HS-5 (cell line): ENCODE data around the gene POLE.
A peak's percentile ranks its signal among the peaks of the same experiment; 100 is the strongest.

Source experiments
- DNase-seq: peaks from one replicate; pipeline ENCODE4 v3.0.0-alpha.2; 2012; ENCODE audit warnings: low read depth

Gene POLE

DNA sequence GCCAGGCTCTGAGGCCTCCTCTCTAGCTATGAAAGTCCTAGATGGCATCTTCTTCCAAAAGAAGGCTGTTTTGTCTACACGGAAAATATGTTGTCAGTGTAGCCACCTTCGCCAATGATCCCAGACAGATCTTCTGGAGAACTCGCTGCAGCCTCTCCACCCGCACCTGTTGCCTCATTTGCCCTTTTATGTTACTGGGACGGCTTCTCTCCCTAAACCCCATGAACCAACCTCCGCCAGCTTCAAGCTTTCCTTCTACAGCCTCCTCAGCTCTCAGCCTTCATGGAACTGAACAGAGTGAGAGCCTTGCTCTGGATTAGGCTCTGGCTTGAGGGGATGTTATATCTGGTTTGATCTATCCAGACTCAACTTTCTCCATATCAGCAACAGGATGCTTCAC lies 57.8 kb downstream of the POLE start:
- no peak for DNase-seq

DNA sequence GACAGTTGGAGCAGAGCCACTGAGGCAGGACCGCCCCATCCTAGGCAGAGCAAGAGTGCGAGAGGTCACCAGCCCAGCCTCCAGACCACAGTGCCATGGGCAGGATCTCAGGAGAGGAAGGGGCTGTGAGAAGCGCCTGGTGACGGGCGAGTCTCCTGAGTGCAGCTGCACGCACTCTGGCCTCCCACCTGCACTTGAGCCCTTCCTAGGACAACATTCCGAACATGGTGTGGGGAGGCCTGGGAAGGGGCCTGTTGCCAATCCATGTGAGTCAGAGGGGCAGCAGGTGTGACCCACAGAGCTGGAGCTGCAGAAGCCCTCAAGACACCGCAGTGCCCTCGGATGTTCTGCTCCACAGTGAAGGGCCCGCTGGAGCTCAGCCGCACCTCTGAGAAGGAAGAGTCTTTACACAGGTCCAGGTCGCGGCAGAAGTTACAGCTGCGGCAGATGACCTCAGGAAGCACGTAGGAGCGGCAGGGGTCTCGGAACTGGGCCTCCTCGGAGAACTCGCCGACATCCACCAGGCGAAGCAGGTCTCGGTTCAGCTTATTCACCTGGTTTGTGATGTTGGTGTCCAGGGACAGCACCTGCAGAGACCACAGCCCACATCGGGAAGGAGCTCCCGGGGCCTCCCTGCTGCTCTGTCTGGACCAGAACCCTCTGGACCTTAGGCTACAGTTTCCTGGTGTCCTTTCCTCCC lies 61.3 kb downstream of the POLE start:
- no peak for DNase-seq

DNA sequence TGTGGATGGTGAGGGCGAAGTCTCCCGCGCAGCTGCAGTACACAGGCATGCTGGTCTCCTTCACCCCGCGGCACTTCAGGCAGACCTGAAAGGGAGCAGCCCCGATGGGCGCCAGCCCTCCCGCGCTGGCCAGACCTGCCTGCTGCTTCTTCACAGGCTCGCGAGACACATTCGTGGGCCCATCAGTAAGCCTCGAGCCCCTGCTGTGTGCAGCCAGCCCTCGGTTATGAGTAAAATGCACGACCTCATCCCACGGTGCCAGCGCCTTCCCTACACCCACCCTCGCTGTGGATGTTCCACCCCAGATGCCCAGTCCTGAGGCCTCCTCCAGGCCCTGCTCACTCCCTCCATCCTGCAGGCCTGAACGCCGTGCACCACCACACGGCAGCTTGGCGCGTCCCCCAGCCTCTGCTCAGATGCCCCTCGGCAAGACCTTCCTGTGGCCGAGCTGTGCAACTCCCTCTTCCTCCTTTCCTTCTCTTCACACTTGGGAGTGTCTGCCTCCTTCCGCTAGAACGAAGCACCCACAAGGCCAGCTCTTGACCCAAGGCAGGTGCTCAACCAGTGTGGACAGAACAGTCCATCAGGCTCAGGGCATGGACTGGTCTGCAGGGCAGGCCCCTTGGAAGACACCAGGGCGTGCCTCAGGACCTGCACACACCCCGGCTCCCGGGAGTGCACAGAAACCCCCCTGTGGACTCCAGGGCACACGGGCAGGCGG lies 62.1 kb downstream of the POLE start:
- DNase-seq: no peak

DNA sequence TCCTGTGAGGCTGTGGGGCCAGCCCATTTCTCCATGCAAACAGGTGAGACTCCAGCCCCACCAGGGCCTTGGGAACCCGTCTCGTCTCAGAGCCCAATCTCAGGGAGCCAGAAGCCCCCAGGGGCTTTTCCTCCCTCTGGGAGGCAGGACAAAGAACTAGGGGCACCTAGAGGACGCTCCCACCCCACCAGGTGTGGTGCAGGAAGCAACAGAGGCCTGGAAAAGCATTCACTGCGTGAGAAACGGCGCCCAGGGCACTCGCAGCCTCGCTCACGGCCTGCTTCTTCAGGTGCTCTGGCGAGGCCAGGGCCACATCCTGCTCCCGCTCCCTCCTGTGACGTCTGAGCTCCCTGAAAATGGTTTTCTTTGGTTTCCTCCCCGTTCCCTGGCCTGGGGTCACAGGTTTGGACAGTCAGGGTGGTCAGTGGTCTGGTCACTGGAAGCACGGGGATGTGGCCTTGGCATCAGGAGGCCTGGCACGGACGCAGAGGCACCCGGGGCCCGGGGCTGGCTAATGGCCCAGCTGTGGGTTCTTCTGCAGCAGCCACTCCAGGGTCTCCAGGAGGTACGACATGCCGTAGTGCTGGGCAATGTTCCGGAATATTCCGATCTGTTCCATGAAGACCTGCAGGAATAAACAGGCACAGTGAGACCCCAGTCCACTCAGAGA lies 62.8 kb downstream of the POLE start:
- DNase-seq: no peak

DNA sequence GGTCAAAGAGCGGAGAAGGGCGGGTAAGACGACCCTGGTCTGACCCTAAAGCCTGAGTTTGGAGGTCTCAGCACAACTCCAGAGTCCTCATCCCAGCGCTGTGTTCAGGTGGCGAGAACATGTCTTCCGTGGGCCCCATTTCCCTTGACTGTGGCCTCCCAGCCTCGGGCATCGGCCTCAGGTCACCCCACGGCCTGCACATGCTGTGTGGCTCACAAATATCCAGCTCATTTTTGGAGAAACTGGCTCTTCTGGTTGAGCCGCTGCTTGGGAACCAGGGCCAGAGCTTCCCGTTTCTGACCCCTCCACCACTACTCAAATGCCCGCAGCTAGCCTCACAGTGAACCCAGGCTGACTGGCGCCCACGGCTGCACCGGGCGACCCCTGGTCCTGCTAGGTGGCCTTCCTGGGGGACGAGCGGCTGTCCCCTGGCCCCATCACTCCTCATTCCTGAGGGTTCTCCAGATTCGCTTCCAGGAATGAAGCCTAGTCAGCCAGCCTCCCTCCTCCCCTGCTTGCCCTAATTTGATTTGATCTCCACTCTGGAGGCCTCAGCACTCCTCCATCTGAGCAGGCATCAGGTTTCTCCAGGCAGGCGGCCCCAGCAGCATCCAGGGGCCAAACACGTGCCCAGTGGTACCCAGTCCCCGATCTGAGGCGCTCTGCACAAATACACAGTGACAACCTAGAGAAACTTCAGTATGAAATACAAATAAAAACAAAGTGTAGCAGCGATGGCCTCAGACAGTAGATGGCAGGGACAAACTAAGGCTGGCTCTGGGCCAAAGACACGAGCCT lies 63.9 kb downstream of the POLE start:
- DNase-seq: no peak

DNA sequence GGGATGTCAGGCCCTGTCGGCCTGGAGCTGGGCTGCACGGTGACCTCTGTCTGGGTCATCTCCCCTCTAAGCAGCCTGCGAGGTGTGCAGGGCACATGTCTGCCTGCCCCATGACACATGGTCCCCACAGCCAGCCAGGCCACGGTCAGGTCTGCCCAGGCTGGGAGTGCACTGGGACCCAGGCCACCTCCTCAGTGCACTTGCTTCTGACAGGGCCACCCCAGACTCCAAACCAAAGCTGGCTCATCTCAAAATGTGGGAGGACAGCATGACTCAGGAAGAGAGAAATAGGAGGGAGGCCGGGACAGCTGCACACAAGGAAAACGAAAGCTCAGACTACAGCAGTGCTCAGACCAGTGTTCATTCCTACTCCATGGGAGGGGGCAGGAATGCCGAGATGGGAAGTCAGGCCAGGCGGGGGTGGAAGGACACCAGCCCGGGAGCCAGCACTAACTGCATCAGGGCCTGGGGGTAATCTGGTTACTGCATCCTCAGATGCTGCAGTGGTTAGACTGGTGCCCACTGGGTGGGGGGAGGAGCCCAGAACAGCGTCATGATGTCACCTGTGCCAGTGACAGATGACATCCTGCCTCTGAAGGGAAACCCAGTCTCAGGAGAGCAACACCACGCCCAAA lies 64.6 kb downstream of the POLE start:
- DNase-seq: no peak

DNA sequence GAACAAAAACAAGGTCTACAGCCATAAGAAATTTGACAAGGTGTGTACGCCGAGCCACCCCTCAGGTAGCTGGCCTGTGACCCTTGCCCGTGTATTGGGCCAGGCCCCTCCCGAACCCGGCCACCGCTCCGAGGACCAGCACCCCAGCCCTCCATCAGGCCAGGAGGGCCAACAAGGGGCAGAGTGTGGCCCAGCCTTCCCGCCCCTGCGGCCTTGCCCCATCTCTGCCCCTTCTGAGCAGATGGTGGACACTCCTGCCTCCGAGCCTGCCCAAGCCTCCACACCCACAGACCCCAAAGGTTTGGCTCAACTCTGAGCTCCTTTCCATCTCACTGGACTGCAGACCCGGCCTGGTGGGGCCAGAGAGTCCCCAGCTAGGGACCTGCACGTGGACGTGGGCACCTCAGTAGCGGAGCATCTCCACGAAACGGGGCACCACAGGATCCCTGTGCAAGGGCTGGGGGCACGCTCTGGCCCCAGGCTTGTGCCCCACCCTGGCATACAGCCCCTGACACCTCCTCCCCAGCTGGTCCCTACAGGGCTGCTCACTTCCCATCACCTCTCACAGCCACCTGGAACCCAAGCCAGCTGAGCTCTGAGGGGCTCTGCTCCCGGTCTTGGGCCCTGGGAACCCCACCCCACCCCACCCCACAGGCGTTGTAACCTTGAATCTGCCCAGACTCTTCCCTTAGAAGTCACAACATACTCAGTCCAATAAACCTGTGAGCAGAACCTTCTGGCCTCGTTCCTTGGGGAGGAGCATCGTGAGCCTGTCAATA lies 65.3 kb downstream of the POLE start:
- no peak for DNase-seq

DNA sequence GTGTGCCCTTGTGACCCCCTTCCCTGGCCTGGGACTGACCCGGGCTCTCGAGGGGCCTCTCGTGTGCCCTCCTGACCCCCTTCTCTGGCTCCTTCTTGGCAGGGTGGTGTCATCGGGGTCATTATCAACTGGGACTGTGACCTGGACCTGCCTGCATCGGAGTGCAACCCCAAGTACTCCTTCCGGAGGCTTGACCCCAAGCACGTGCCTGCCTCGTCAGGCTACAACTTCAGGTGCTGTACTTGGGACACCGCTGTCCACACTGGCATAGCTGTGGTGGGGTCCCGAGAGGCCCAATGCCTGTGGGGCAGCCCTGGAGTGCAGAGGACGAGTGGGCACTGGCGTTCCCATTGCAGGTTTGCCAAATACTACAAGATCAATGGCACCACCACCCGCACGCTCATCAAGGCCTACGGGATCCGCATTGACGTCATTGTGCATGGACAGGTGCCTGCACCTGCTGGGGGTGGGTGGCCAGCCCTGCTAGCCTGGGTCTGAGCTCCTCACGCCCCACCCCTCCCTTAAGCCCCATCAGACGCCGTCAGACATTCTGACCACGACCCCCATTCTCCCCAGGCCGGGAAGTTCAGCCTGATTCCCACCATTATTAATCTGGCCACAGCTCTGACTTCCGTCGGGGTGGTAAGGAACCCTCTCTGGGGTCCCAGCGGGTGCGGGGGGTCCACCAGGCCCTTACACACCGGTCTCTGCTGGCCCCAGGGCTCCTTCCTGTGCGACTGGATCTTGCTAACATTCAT lies 66.1 kb downstream of the POLE start:
- DNase-seq: no peak

DNA sequence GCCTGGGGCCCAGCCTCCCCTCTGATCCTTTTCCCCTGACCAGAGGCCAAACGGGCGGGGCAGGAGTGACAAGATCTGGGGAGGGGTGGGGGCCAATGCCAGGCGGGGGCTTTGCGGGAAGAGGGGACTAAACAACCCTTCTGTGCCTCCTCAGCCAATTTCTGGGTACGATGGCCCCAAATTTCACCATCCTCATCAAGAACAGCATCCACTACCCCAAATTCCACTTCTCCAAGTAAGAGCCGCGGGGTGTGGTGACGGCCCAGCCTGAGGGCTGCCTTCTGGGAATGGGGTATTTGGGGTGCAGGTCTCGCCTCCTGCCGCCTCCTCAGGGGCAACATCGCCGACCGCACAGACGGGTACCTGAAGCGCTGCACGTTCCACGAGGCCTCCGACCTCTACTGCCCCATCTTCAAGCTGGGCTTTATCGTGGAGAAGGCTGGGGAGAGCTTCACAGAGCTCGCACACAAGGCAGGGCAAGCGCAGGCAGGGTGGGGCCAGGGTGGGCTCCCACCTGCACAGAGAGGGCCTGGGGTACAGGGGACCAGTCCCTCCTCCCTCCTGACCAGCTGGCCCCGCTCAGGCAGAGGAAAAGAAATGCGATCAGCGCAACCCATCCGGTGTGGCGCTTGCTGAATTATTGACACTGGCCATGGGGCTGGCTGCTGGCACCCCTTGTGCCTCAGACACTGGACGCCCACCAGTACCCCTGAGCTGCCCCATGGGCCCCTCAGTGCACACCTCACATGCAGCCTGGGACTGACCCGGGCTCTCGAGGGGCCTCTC lies 66.8 kb downstream of the POLE start:
- DNase-seq: no peak

DNA sequence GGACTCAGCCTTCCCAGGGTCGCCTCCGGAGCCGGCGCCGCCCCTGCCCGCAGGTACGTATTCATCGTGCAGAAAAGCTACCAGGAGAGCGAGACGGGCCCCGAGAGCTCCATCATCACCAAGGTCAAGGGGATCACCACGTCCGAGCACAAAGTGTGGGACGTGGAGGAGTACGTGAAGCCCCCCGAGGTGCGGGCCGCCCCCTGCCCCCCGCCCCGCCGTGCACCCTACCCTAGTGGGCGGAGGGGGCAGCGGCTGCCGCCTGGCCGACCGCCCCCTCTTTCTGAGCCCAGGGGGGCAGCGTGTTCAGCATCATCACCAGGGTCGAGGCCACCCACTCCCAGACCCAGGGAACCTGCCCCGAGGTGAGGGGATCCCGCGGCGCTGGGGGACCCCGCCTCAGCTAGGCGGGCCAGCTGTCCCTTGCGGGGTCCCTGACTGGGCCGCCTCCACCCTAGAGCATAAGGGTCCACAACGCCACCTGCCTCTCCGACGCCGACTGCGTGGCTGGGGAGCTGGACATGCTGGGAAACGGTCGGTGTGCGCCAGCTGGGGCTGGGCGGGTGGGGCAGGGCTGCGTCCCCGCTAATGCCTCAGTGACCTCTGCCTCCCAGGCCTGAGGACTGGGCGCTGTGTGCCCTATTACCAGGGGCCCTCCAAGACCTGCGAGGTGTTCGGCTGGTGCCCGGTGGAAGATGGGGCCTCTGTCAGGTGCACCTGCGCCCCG lies 67.6 kb downstream of the POLE start:
- DNase-seq: no peak

DNA sequence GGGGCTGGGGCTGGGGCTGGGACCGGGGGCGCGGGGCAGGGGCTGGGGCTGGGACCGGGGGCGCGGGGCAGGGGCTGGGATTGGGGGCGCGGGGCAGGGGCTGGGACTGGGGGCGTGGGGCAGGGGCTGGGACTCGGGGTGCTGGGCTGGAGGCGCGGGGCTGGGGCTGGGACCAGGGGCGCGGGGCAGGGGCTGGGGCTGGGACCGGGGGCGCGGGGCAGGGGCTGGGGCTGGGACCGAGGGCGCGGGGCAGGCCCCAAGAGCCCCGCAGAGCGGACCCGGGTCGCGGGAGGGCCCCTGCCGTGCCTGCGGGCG lies 68.1 kb downstream of the POLE start:
- no peak for DNase-seq

DNA sequence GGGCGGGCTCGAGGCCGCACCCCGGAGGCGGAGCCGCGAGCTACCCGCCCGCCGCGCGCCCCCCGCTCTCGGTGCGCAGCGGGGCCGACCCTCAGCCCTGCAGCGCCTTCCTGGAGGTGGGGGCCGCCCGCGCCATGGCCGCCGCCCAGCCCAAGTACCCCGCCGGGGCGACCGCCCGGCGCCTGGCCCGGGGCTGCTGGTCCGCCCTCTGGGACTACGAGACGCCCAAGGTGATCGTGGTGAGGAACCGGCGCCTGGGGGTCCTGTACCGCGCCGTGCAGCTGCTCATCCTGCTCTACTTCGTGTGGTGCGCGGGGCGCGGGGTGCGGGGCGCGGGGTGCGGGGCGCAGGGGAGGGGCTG lies 68.5 kb downstream of the POLE start, which contains the start of gene P2RX2:
Gene P2RX2 (plus strand): TSS at position 94 of the 361 bp plus-strand sequence. CDS start 41 bp downstream, at position 135.
- no peak for DNase-seq

DNA sequence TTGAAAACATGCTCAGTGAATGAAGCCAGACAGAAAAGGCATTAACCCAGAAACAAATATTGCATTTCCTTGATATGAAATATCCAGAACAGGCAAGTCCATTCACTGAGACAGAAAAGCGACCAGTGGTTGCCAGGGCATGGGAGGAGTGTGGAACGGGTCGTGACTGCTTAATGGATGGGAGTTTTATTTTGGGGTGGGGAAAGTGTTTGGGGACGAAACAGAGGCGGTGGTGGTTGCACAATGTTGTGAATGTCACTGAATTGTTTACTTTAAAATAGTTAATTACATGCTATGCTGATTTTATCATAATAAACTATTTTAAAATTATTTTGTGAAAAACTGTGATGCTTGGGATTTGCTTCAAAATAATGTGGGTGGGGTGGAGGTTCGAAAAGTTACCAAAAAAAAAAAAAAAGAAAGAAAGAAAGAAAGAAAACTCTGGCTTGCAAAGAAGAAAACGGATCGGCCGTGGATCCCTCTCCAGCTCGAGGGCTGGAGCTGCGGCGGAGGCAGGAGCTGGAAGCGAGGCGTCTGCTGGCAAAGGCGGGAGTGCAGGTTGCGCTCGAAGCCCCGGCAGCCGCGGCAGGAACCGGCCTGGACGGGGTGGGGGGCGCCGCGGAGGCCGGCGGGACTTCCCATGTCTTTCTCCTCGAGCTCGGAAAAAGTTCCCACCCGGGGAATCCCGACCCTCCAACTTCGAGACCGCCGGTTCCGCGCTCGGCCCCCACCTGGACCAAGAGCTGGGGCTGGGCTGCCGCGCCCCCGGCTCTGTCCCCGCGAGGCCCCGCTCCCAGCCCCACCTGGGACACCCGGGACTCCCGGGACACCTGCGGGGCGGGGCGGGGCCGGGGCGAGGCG lies 69.1 kb downstream of the POLE start:
- no peak for DNase-seq

DNA sequence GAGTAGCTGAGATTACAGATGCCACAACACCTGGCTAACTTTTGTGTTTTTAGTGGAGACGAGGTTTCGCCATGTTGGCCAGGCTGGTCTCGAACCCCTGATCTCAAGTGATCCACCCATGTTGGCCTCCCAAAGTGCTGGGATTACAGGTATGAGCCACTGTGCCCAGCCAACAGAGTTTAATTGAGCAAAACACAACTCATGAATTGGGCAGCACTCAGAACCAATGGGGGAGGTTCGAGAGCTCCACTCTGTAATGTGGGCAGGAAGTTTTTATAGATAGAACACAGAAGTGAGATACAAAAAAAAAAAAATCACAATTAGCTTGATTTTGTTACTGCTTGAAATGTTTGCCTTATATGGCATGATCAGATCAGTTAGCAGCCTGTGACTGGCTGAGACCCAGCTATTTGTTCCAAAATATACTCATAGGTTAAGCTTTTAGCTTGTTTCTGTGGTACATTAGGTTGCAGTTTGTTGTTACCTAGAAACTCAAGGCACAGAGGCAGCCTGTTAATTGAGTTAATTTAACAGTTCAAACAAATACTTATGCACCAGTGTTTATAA lies 69.9 kb downstream of the POLE start:
- DNase-seq: no peak

DNA sequence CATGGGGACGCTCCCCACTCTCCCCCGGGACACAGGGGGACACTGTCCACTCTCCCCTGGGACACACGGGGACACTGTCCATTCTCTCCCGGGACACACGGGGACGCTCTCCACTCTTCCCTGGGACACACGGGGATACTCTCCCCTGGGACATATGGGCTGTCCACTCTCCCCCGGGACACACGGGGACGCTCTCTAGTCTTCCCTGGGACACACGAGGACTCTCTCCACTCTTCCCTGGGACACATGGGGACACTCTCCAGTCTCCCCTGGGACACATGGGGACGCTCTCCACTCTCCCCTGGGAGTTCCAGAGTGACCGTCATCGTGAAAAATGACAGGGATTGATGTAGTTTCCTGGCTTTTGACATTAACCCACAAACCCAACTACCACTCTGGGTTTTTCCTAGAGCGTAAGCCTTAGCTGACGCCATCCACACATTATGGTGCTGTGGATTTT lies 71.5 kb downstream of the POLE start:
- no peak for DNase-seq

DNA sequence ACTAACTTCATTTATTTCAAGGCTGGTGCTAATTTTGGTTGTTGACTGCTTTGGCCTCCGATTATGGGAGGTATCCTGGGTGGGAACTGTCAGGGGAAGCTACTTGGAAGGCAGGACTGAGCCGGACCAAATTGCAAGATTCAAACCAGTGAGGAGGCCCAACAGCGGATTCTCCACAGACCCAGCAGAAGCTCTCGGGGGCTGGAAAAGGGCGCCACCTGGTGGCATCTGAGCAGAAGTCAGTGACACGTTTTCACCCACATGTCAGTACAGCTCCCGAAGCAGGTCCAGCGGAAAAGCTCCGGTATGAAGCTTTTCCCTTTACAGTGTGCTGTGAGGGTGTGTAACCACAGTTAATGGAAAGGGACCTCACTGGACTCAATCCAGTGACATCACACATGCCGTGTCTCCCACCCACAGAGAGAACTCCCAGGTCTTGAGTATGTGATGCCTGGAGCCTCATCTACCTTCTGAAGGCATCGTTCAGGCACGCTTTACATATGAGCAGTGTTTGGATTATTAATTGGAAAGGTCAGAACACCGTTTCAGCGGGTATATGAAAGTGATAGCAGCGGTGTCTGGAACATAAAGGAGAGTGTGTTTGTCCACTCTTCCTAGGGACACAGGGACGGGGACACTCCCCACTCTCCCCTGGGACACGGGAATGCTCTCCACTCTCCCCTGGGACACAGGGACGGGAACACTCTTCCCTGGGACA lies 72.1 kb downstream of the POLE start:
- peak; percentile 57 for DNase-seq

DNA sequence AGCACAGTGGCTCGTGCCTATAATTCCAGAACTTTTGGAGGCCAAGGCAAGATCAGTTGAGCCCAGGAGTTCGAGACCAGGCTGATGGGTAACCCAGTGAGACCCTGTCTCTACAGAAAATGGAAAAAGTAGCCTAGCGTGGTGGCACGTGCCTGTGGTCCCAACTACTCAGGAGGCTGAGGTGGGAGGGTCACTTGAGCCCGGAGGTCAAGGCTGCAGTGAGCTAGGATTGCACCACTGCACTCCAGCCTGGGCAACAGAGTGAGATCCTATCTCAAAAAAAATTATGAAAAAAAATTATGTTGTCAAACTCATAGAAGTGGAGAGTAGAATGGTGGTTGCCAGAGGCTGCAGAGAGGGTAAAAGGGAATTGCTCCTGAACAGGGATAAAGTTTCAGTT lies 73.1 kb downstream of the POLE start:
- DNase-seq: no peak
